Pancreas (tissue), 10 donors: Measurements from ENCODE around the gene TAC4. TPM values are rescaled to one million over a fixed set of nuclear protein-coding genes. Genes with fewer than 3 reads are reported as not detected.
A peak's percentile ranks its signal among the peaks of the same experiment; 100 is the strongest.

Experiments used
- ATAC-seq, 4 donors: fragments of 200-7000 bp; cut with Tn5 transposase; one replicate each; pipeline versions ENCODE4 v1.8.0 to v1.9.1; 2020; ENCODE audit warnings: mild to moderate bottlenecking in 4 of 4, moderate library complexity in 4 of 4
- DNase-seq, 6 donors: peaks; one replicate each; pipeline ENCODE4 v3.0.0-alpha.2; 2020
- FAIRE-seq: peaks from 2 replicates; lab custom pipeline; 2012; peaks lifted over from hg19 to GRCh38; lab: Jason Lieb, UNC
- H3K27ac ChIP-seq, 4 donors: fragments of 200-600 bp; sonication (generic); 1 replicate in 3 of 4; 2 replicates in 1 of 4; pipeline versions ENCODE4 v1.5.0 to v1.8.0; 2020
- H3K27me3 ChIP-seq, 4 donors: fragments of 200-600 bp; one replicate each; pipeline ENCODE4 v1.8.0; 2021
- H3K36me3 ChIP-seq, 3 donors: fragments of 200-600 bp; sonication (generic) in 1 of 3; one replicate each; pipeline versions ENCODE4 v1.5.0 to v1.8.0; 2020 to 2021
- H3K4me1 ChIP-seq, 3 donors: fragments of 200-600 bp; one replicate each; pipeline ENCODE4 v1.8.0; 2021
- H3K4me3 ChIP-seq, 4 donors: fragments of 200-600 bp; sonication (generic) in 2 of 4; one replicate each; pipeline versions ENCODE4 v1.5.0 to v1.8.0; 2020 to 2021
- H3K9me3 ChIP-seq, 4 donors: fragments of 200-600 bp; one replicate each; pipeline ENCODE4 v1.8.0; 2021
- WGBS, 2 donors: extraction: QIAGEN DNeasy Blood & Tissue Kit; methylation state at CpG; one replicate each; pipeline ENCODE4 v1.1.7; 2013; 5-methylcytosine and 5-hydroxymethylcytosine counted together
- intact Hi-C, 3 donors: fragments of 100-400 bp; cut with DNase I; formaldehyde crosslinking; loops; one replicate each; pipeline versions ENCODE4 v1.11.1 to v1.14.2; 2022
- polyA plus RNA-seq, 2 donors: library from polyadenylated mRNA; stranded (reverse); fragments of 200-250 nt; gene quantifications; one replicate each; pipeline ENCODE4 v1.2.3, GENCODE V29; 2013
- total RNA-seq, 6 donors: library from RNA; stranded (reverse); fragmentation: NEBNext Ultra II Directional in 4 of 6; extraction: Animal tissue kit (Norgen Biotek cat#: 25700) in 4 of 6; gene quantifications; one replicate each; pipeline versions ENCODE4 v1.2.1 to v1.2.4, GENCODE V29; 2021 to 2023
- TF ChIP-seq, protein P1 (sequence below), 4 donors: fragments of 200-600 bp; sonication (generic) in 3 of 4; IDR thresholded peaks; one replicate each; pipeline versions ENCODE4 v1.5.0 to v1.8.0; 2021; ENCODE audit warnings: antibody characterized with exemption in 4 of 4
- donor health status: healthy with polysubstance abuse.
- donor health status: DM: no; HTN: no; CAD: no; lungs with moderate emphysema.
- donor health status: DM: no; HTN: no; CAD: no.
- donor health status: control.
- donor health status: control.
- donor health status: Bipolar disorder and iron deficiency.
- donor health status: DM: yes; HTN: yes; CAD: no.
- donor health status: DM: no; HTN: no; CAD: no.
- donor health status: DM: no; HTN: no; CAD: no.
- donor health status: DM: yes; HTN: yes; CAD: no.

TAC4 gene
- total and polyA plus RNA-seq, 8 donors = not detected

GRCh38 chr17:49848739-49849138, 870 bp upstream of the TAC4 start:
- Histone ChIP-seq H3K4me3 (no peak overlapping the region), H3K27ac (no peak overlapping the region), H3K4me1 (no peaks in the 10 kb centered on the region), H3K9me3 (no peaks in the 10 kb centered on the region), H3K27me3 (no peaks in the 10 kb centered on the region), H3K36me3 (no peaks in the 10 kb centered on the region)
- FAIRE-seq (no peak), DNase-seq (no peak), ATAC-seq (no peak)
- WGBS, 2 donors = 75 to 89% methylated on average over 5 of the region's 5 CpGs
- intact Hi-C loops = loop anchor here in 1 of 3 donors (5.0 kb wide), 1 partner anchor 276 kb away; no protein-coding TSS in a partner anchor
- TF ChIP-seq, protein P1, sequence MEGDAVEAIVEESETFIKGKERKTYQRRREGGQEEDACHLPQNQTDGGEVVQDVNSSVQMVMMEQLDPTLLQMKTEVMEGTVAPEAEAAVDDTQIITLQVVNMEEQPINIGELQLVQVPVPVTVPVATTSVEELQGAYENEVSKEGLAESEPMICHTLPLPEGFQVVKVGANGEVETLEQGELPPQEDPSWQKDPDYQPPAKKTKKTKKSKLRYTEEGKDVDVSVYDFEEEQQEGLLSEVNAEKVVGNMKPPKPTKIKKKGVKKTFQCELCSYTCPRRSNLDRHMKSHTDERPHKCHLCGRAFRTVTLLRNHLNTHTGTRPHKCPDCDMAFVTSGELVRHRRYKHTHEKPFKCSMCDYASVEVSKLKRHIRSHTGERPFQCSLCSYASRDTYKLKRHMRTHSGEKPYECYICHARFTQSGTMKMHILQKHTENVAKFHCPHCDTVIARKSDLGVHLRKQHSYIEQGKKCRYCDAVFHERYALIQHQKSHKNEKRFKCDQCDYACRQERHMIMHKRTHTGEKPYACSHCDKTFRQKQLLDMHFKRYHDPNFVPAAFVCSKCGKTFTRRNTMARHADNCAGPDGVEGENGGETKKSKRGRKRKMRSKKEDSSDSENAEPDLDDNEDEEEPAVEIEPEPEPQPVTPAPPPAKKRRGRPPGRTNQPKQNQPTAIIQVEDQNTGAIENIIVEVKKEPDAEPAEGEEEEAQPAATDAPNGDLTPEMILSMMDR (IDR thresholded peaks at IDR 0.05) = no peak

- Histone ChIP-seq H3K27ac (no peak overlapping the region), H3K27me3 (no peaks in the 10 kb centered on the region), H3K4me3 (no peak overlapping the region), H3K9me3 (no peaks in the 10 kb centered on the region), H3K4me1 (no peaks in the 10 kb centered on the region), H3K36me3 (no peaks in the 10 kb centered on the region)
- FAIRE-seq (no peak), DNase-seq (no peak), ATAC-seq (no peak)
- TF ChIP-seq, protein P1 (IDR thresholded peaks at IDR 0.05) = no peak
- 70 to 72% methylated on average over 9 of the region's 9 CpGs for WGBS, 2 donors
- intact Hi-C loops = loop anchor here in 1 of 3 donors (5.0 kb wide), 1 partner anchor 275 kb away; no protein-coding TSS in a partner anchor
Measured at GRCh38 chr17:49846938-49847712, 744 bp downstream of the TAC4 start.

- H3K36me3 ChIP-seq = no peaks in the 10 kb centered on the region
- TF ChIP-seq, protein P1 (IDR thresholded peaks at IDR 0.05) = no peak
- no peaks in the 10 kb centered on the region for H3K4me1 ChIP-seq
- no peaks in the 10 kb centered on the region for H3K9me3 ChIP-seq
- no peak for DNase-seq
- no peak for FAIRE-seq
- H3K4me3 ChIP-seq = no peak overlapping the region
- 67 to 76% methylated on average over 3 of the region's 3 CpGs for WGBS, 2 donors
- no peak for ATAC-seq
- H3K27ac ChIP-seq = no peak overlapping the region
- intact Hi-C loops = loop anchor here in 1 of 3 donors (5.0 kb wide), 1 partner anchor 273 kb away; no protein-coding TSS in a partner anchor
- H3K27me3 ChIP-seq = no peaks in the 10 kb centered on the region
Measured at GRCh38 chr17:49845321-49845720, 2.5 kb downstream of the TAC4 start.

DNA sequence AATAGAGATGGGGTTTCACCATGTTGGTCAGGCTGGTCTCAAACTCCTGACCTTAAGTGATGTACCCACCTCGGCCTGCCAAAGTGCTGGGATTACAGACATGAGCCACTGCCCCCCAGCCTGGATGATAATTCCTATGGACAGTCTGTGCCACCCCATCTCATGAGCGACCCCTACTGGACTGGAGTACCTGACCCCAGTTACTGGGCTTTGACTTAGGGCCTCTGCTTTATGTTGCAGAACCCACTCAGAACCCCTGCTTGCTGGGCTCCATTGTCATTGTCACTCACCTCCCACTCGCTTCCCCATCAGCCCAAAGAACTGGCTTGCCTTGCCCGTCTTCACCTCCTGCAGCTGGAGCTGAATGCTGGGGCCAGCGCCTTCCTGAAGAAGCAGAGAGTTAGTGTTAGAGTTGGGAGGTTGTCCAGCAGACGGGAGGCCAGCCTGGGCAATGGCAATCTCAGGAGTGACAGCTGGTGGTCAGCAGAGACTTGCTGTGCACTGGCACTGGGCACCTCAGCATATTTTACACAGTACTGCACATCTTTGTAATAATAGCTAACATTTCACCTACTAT, 4.0 kb downstream of the TAC4 start:
- Histone ChIP-seq H3K27ac (no peak overlapping the region), H3K4me1 (no peaks in the 10 kb centered on the region), H3K9me3 (no peaks in the 10 kb centered on the region), H3K36me3 (no peaks in the 10 kb centered on the region), H3K27me3 (no peaks in the 10 kb centered on the region), H3K4me3 (no peak overlapping the region)
- intact Hi-C loops = no loop called here
- ATAC-seq = peak in 1 of 4 donors; percentile 35
- 84 to 91% methylated on average over 6 of the region's 6 CpGs for WGBS, 2 donors
- TF ChIP-seq, protein P1 (IDR thresholded peaks at IDR 0.05) = no peak
- DNase-seq = no peak
- FAIRE-seq = no peak

DNA sequence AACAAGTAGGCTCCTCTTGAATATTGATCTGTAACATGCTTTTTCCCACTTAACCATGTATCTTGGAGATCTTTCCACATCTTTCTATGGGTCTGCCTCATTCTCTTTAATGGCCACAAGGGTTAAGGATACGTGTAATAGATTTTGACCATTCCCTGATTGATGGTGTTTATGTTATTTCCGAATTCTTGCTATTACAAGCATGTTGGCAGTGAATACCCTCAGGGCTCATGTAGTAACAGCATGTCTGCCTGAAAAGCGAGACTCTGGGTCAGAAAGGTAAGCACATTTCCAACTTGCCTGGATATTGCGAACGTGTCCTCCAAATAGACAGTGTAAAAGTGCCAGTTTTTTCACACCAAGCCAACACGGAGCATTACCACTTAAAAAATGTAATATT, 5.0 kb downstream of the TAC4 start:
- no peak for DNase-seq
- no peak overlapping the region for H3K4me3 ChIP-seq
- 80 to 84% methylated on average over 6 of the region's 6 CpGs for WGBS, 2 donors
- no peak for ATAC-seq
- no peaks in the 10 kb centered on the region for H3K36me3 ChIP-seq
- no peaks in the 10 kb centered on the region for H3K4me1 ChIP-seq
- H3K27ac ChIP-seq = no peak overlapping the region
- H3K27me3 ChIP-seq = no peaks in the 10 kb centered on the region
- FAIRE-seq = no peak
- no peaks in the 10 kb centered on the region for H3K9me3 ChIP-seq
- intact Hi-C loops = no loop called here
- TF ChIP-seq, protein P1 (IDR thresholded peaks at IDR 0.05) = no peak
